ENCODE data around the gene DOC2B.
A peak's percentile ranks its signal among the peaks of the same experiment; 100 is the strongest.
"Not testable (repeated sequence)": the region's sequence is repeated elsewhere in the genome, so short reads cannot be mapped to it uniquely, and the experiment has no call there.

The DOC2B gene

GRCh38 chr17:181245-182049 is at the start of gene DOC2B:
TSS of gene DOC2B (minus strand) at chr17:181650. CDS start at chr17:181479, 171 bp downstream.
- H3K4me3 ChIP-seq, result peak within 1 kb of the TSS; percentile 30 to 58 (median 38)
- H3K27ac ChIP-seq, result peak within 1 kb of the TSS in 14 of 21 experiments; percentile 29 to 82 (median 64)

DNA sequence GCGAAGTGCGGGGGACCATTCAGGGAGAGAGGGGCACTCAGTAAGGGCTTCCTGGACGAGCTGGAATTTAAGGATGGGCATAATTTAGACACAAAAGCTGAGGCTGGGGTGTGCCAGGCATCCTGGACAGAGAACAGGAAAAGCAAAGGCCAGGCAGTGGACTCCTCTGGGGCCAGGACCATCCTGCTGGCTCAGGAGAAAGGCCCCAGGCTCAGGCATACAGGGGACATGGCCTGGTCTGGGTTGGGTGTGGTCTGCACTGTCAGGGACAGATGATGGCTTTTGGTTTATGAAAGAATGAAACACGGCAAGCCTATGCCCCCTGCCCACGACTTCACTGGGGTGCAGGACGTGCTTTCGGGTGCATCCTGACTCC is 48.9 kb upstream of the DOC2B start:
- H3K27ac ChIP-seq, result no peak overlapping the region
- H3K4me3 ChIP-seq, result no peak overlapping the region

DNA sequence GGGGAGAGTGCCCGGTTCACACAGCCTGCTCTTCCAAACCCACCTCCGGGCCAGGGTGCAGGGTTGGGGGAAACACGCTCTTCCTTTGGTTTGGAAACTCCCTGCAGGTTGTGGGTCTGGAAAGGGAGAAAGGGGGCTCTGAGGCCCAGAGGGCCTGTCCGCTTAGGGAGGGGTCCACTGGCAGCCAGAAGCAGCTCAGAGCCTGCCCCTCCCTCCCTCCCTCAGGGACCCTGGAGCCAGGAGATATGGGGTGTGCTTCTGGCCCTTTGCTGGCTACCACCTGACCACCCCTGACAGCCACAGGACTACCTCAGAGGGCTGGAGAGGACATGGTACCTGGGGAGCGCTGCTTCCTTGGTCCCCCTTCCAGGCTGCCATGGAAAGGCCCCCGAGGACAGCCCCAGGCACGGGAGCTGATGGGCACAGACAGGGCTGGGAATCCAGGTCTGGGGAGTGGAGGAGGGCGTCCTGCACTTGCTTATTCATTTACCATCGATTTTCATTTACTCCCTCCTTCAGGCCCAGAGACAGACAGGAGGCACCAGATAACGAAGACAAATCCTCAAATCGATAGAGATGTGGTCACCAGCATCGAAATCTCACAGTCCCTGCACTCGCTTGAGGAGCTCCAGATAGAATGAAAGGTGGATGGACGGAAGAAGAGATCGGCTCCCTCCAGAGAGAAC is 48.4 kb upstream of the DOC2B start:
- Histone ChIP-seq H3K27ac (peak overlapping the region in 3 of 21 experiments; percentile 7 to 62 (median 35)), H3K4me3 (no peak overlapping the region)

- Histone ChIP-seq H3K27ac (peak overlapping the region in 3 of 21 experiments; percentile 7 to 62 (median 35)), H3K4me3 (no peak overlapping the region)
Measured at GRCh38 chr17:228951-229708, 47.7 kb upstream of the DOC2B start.

- H3K27ac ChIP-seq, result no peak overlapping the region
- no peak overlapping the region for H3K4me3 ChIP-seq
Measured at GRCh38 chr17:227946-228615, 46.6 kb upstream of the DOC2B start.

DNA sequence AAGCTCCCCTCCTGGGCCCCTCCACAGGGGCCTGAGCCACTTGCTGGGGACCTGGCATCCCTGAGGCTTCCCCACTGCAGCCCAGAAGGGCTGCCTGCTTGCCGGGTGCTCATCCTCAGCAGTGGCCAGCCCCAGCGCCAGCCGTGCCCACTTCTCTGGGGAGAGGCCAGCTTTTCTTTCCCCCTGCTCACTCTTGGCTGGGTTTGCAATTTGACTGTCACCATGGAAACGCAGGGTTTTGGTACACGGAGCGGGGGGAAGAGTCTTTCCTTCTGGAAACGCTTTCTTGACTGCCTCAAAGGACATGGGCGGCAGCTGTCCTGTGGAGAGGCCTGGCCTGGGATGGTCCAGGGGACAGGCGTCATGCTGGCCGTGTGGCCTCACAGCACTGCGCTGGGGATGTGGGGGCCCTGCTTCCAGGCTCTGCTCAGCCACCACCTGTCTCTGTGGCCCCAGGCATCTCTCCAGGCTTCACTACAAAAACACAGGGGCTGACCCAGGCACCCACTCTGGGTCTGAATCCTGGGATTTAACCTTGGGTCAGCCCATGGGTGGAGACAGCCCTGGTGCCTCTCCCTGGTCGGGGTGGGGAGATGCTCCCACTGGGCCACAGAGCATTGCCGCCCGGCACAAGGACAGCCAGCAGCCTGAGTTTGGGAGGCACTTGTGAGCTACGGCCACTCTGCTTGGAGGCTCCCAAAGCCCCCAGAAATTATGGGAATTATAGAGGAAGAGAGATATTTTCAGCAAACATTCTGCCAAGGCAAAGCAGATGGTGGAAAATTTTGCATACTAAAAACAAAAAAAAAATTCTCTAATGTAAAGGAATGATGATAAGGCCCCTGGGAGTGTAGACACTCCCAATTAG is 45.9 kb upstream of the DOC2B start:
- no peak overlapping the region for H3K4me3 ChIP-seq
- H3K27ac ChIP-seq, result no peak overlapping the region

GRCh38 chr17:226108-227077 is 44.9 kb upstream of the DOC2B start:
- Histone ChIP-seq H3K27ac (no peak overlapping the region), H3K4me3 (no peak overlapping the region)

GRCh38 chr17:225551-225950 is 44.1 kb upstream of the DOC2B start:
- H3K4me3 ChIP-seq, result no peak overlapping the region
- no peak overlapping the region for H3K27ac ChIP-seq

DNA sequence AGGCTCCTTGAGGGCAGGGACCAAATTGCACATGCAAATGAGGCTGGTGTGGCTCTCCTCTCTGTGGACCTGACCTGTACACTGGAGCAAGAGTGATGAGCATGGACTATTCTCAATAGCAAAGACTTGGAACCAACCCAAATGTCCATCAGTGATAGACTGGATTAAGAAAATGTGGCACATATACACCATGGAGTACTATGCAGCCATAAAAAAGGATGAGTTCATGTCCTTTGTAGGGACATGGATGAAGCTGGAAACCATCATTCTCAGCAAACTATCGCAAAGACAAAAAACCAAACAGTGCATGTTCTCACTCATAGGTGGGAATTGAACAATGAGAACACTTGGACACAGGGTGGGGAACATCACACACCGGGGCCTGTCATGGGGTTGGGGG is 43.1 kb upstream of the DOC2B start:
- not testable (repeated sequence) for H3K27ac ChIP-seq, H3K4me3 ChIP-seq

GRCh38 chr17:223723-224471 is 42.4 kb upstream of the DOC2B start:
- Histone ChIP-seq H3K4me3 (no peak overlapping the region), H3K27ac (no peak overlapping the region)

DNA sequence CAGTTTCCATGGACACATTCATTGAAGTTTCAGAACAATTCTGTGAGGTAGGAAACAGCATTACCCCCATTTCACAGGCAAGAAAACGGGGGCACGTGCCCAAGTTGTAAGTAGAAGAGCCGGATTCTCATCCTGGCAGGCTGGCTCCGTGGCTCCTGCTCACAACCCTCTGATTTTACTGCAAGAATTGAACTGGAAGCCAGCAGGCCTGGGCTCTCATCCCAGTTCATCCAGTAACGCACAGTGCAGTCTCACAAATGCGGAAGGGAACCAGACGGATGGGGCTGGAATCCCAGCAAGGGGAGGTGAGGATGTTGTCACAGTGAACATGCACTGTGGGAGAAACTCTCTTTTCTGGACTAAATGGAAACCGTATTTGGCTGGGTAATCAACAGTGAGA is 40.7 kb upstream of the DOC2B start:
- Histone ChIP-seq H3K27ac (no peak overlapping the region), H3K4me3 (no peak overlapping the region)

DNA sequence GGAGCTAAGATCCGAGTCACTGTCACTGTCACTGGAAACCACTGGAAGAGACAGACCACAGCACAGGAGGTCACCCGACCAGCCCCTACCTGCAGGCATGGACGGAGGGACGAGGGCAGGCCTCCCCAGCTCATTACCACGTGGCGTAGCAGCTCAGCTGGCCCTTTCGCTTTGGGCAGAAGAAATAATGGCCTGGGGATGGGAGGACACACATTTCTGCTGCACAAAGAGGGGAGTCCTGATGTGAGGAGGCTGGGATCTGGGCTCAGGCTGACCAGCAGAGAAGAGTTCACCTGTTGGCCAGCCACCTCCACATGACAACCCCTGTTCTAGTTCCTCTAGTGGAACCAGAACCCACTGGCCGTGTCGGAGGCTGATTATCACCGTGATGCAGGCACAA is 38.2 kb upstream of the DOC2B start:
- Histone ChIP-seq H3K4me3 (no peak overlapping the region), H3K27ac (no peak overlapping the region)

DNA sequence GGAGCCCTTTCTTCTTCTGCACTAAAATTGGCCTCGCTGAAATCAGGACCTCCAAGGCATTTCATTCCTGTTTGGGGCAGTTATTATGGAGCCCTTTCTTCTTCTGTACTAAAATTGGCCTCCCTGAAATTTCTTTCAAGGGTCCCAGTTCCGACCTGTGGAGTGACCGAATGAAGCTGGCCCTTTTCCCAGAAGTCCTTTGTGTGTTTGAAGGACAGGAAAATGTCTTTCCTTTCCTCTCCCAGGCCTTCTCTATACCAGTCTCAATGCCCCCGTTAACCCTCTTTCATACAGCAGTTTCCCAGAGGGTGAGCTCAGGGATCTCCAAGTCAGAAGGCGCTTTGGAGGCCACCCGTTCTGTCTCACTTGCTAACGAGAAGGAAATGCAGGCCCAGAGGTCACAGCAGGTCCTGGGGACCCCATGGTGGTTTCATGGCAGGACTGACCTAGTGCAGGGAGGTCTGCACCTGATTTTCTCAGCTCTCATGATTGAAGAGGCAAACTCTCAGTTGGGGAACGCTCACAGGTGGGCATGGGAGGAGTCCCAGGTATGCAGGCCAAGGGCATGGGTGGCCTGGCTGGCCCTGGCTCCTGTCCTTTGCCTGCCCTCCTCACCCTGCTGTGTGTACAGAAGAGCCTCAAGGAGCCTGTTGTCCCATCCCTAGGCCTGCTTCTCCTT is 37.1 kb upstream of the DOC2B start:
- Histone ChIP-seq H3K4me3 (no peak overlapping the region), H3K27ac (no peak overlapping the region)

- no peak overlapping the region for H3K27ac ChIP-seq
- H3K4me3 ChIP-seq, result no peak overlapping the region
Measured at GRCh38 chr17:216625-217024, 35.2 kb upstream of the DOC2B start.

- H3K4me3 ChIP-seq, result peak overlapping the region in 1 of 7 experiments; percentile 5
- peak overlapping the region in 2 of 21 experiments; percentile 1 to 53 for H3K27ac ChIP-seq
Measured at GRCh38 chr17:215563-216478, 34.4 kb upstream of the DOC2B start.
